Fibroblast of lung (primary cell): ENCODE measurements around the gene SORBS1. TPM values are rescaled to one million over a fixed set of nuclear protein-coding genes. Genes with fewer than 3 reads are reported as not detected.

Experiments
- DNase-seq, 2 donors: peaks; one replicate each; pipeline versions ENCODE4 v3.0.0 to v3.0.0-alpha.2; 2010; ENCODE audit warnings: low read depth in 2 of 2
- H2AFZ ChIP-seq: 2 replicates; pipeline ENCODE4 v1.5.1; 2012; ENCODE audit warnings: low read length, control low read depth, inconsistent platforms
- H3K27ac ChIP-seq: 2 replicates; pipeline ENCODE4 v1.5.1; 2011; ENCODE audit warnings: low read length, control low read depth; ENCODE audit not compliant: insufficient read depth
- H3K27me3 ChIP-seq: 2 replicates; pipeline ENCODE4 v1.5.1; 2011; ENCODE audit warnings: mild to moderate bottlenecking, low read length; ENCODE audit not compliant: control insufficient read depth, insufficient read depth
- H3K36me3 ChIP-seq: 2 replicates; pipeline ENCODE4 v1.5.1; 2011; ENCODE audit warnings: low read length; ENCODE audit not compliant: control insufficient read depth, insufficient read depth
- H3K4me1 ChIP-seq: 2 replicates; pipeline ENCODE4 v1.5.1; 2011; ENCODE audit warnings: low read length; ENCODE audit not compliant: control insufficient read depth, insufficient read depth; ENCODE audit errors: extremely low read depth
- H3K4me2 ChIP-seq: 2 replicates; pipeline ENCODE4 v1.5.1; 2011; ENCODE audit warnings: low read length, control low read depth; ENCODE audit not compliant: insufficient read depth; ENCODE audit errors: extremely low read depth
- H3K4me3 ChIP-seq, 4 experiments: fragments of 200-600 bp in 1 of 4; sonication (generic) in 1 of 4; replicated peaks in 1 of 4; 2 replicates each; pipeline ENCODE4 v1.5.1; 2011 to 2016; ENCODE audit warnings: low read length in 4 of 4, low read depth in 3 of 4, mild to moderate bottlenecking in 3 of 4, control low read depth in 2 of 4, inconsistent platforms in 1 of 4, mixed read lengths in 1 of 4; ENCODE audit not compliant: insufficient read depth in 1 of 4; ENCODE audit errors: control extremely low read depth in 1 of 4
- H3K79me2 ChIP-seq: 2 replicates; pipeline ENCODE4 v1.5.1; 2012; ENCODE audit warnings: mild to moderate bottlenecking, low read length, inconsistent platforms; ENCODE audit not compliant: control insufficient read depth, insufficient read depth
- H3K9ac ChIP-seq: 2 replicates; pipeline ENCODE4 v1.5.1; 2011; ENCODE audit warnings: mild to moderate bottlenecking, low read length, control low read depth; ENCODE audit not compliant: insufficient read depth
- H3K9me3 ChIP-seq: 2 replicates; pipeline ENCODE4 v1.5.1; 2012; ENCODE audit warnings: low read depth, low read length; ENCODE audit not compliant: control insufficient read depth, insufficient read depth
- H4K20me1 ChIP-seq: 2 replicates; pipeline ENCODE4 v1.5.1; 2011; ENCODE audit warnings: low read length; ENCODE audit not compliant: control insufficient read depth, insufficient read depth; ENCODE audit errors: extremely low read depth
- CTCF ChIP-seq, 2 donors: IDR thresholded peaks in 1 of 2; conservative IDR thresholded peaks in 1 of 2; 1 replicate in 1 of 2; 2 replicates in 1 of 2; pipeline ENCODE4 v1.5.1; 2011 to 2012; ENCODE audit warnings: low read length in 2 of 2, control low read depth in 1 of 2, inconsistent platforms in 1 of 2, low read depth in 1 of 2, mild to moderate bottlenecking in 1 of 2
- EZH2 ChIP-seq: IDR thresholded peaks from 2 replicates; pipeline ENCODE4 v1.5.1; 2012; ENCODE audit warnings: low read length, control low read depth, mild to moderate bottlenecking; ENCODE audit errors: missing control alignments
- polyA plus RNA-seq, 2 donors: library from polyadenylated mRNA; depleted of rRNA in 1 of 2; stranded (reverse) in 1 of 2; unstranded in 1 of 2; fragments of >200 nt; gene quantifications; 2 replicates each; pipeline ENCODE4 v1.2.1, GENCODE V29; 2011 to 2012; ENCODE audit warnings: missing spikeins in 1 of 2
- total RNA-seq: library from RNA; depleted of rRNA; stranded (reverse); fragments of >200 nt; gene quantifications from 2 replicates; pipeline ENCODE4 v1.2.1, GENCODE V29; 2014

SORBS1 gene
- total and polyA plus RNA-seq, 2 donors (not counting 1 experiment from before 2014, with no cell fraction given): 0.33 to 0.50 TPM

DNA sequence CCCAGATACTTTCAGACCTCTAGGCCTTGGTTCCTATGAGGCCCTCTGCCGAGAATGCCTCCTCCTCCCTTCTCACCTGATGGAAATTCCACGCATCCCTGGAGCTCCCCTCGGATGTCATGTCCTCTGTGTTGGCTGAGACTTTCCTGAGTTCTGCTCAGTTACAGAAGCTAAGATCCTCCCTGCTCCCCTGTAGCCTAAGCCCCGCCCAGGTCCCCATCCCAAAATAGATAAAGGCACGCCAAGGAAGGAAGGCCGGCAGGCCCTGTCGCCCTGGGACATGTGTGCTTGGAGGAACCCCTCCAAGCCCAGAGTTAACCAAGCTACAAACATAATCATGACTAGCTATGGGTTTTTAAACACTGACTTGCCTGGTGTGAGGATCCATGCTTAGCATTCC is 123.5 kb downstream of the SORBS1 start:
- H3K9ac ChIP-seq: no peak overlapping the region
- TF ChIP-seq CTCF (conservative IDR thresholded peaks at IDR 0.05 in 1 of 2, IDR thresholded peaks at IDR 0.05 in 1 of 2; ENCODE audit: low read depth in 1 of 2, low read length in 2 of 2): no peak
- TF ChIP-seq EZH2: no peak
- H3K27ac ChIP-seq: no peak overlapping the region
- H3K9me3 ChIP-seq: no peaks in the 10 kb centered on the region
- no peaks in the 10 kb centered on the region for H3K27me3 ChIP-seq
- no peaks in the 10 kb centered on the region for H3K36me3 ChIP-seq
- H3K4me1 ChIP-seq: no peaks in the 10 kb centered on the region
- no peaks in the 10 kb centered on the region for H3K79me2 ChIP-seq
- no peak overlapping the region for H2AFZ ChIP-seq
- no peaks in the 10 kb centered on the region for H4K20me1 ChIP-seq
- H3K4me3 ChIP-seq: no peak overlapping the region
- no peak overlapping the region for H3K4me2 ChIP-seq
- no peak for DNase-seq

DNA sequence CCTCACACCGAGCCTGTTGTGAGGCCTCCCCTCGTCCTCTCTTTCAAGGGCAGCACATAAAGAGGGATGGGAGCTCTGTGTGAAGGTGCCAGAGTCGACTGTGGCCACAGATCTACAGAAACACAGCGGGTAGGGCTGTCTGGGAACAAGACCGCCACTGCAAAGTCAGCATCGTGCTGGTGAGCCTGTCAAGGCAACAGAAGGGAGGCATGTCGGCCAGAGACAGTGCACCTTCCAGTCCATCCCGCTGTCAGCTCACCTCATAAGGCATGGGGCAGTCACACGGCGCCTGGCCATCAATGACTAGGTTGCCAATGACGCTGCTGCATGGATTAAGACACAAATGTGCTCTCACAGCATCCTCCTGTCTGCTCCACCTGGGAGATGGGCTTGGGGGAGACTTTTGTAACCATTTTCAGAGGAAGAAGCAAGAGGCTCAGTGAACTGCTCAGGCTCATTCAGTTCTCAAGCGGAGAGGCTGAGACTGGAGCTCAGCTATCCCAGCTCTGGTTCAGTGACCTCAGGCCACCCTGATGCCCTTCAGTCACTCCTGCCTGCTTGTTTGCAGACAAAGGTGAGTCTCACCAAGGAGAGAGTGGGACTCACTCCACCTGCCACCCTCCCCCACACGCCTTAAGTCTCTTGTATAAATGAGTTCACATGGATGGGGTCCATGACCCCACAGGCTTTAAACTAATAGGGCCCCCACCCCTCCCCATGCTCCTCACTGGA is 125.5 kb downstream of the SORBS1 start:
- Histone ChIP-seq H3K4me1 (no peaks in the 10 kb centered on the region), H2AFZ (no peak overlapping the region), H3K9ac (no peak overlapping the region), H3K4me3 (no peak overlapping the region), H3K9me3 (no peaks in the 10 kb centered on the region), H3K36me3 (no peaks in the 10 kb centered on the region), H3K79me2 (no peaks in the 10 kb centered on the region), H4K20me1 (no peaks in the 10 kb centered on the region), H3K4me2 (no peak overlapping the region), H3K27ac (no peak overlapping the region), H3K27me3 (peaks cover 6% of the 10 kb centered on the region)
- DNase-seq: no peak
- TF ChIP-seq EZH2: no peak
- no peak for TF ChIP-seq CTCF (conservative IDR thresholded peaks at IDR 0.05 in 1 of 2, IDR thresholded peaks at IDR 0.05 in 1 of 2; ENCODE audit: low read depth in 1 of 2, low read length in 2 of 2)

- no peaks in the 10 kb centered on the region for H3K36me3 ChIP-seq
- H3K4me2 ChIP-seq: no peak overlapping the region
- no peak overlapping the region for H3K9ac ChIP-seq
- no peaks in the 10 kb centered on the region for H3K4me1 ChIP-seq
- no peak overlapping the region for H3K4me3 ChIP-seq
- DNase-seq: no peak
- H3K27me3 ChIP-seq: peaks cover 6% of the 10 kb centered on the region
- no peak overlapping the region for H2AFZ ChIP-seq
- no peak overlapping the region for H3K27ac ChIP-seq
- no peaks in the 10 kb centered on the region for H4K20me1 ChIP-seq
- TF ChIP-seq EZH2: no peak
- TF ChIP-seq CTCF (conservative IDR thresholded peaks at IDR 0.05 in 1 of 2, IDR thresholded peaks at IDR 0.05 in 1 of 2; ENCODE audit: low read depth in 1 of 2, low read length in 2 of 2): no peak
- H3K79me2 ChIP-seq: no peaks in the 10 kb centered on the region
- H3K9me3 ChIP-seq: no peaks in the 10 kb centered on the region
These were observed 126.6 kb downstream of the SORBS1 start for GRCh38 chr10:95434583-95434982.
